Smooth muscle cell (in vitro differentiated cells): Measurements from ENCODE around the gene CEP70. TPM values are rescaled to one million over a fixed set of nuclear protein-coding genes. Genes with fewer than 3 reads are reported as not detected.
"Not testable (repeated sequence)": the region's sequence is repeated elsewhere in the genome, so short reads cannot be mapped to it uniquely, and the experiment has no call there.

Experiments
- DNase-seq: peaks from one replicate; lab custom pipeline; 2025; ENCODE audit not compliant: unreplicated experiment; lab: John Stamatoyannopoulos, UW
- H2AFZ ChIP-seq: fragments of 200-600 bp; sonication (generic); 2 replicates; pipeline ENCODE4 v1.6.0; 2016; ENCODE audit warnings: antibody characterized with exemption, low read depth, mild to moderate bottlenecking
- H3F3A ChIP-seq: fragments of 200-600 bp; sonication (generic); 2 replicates; pipeline ENCODE4 v1.6.0; 2017; ENCODE audit warnings: antibody characterized with exemption, low read depth
- H3K27ac ChIP-seq: fragments of 200-600 bp; sonication (generic); 2 replicates; pipeline ENCODE4 v1.5.1; 2016; ENCODE audit warnings: low read depth, mild to moderate bottlenecking
- H3K27me3 ChIP-seq: fragments of 200-600 bp; sonication (generic); 2 replicates; pipeline ENCODE4 v1.6.1; 2016; ENCODE audit warnings: low read depth, mild to moderate bottlenecking
- H3K36me3 ChIP-seq: fragments of 200-600 bp; sonication (generic); 2 replicates; pipeline ENCODE4 v1.5.1; 2016; ENCODE audit warnings: low read depth
- H3K4me1 ChIP-seq: fragments of 200-600 bp; sonication (generic); 2 replicates; pipeline ENCODE4 v1.5.1; 2016; ENCODE audit warnings: low read depth
- H3K4me2 ChIP-seq: fragments of 200-600 bp; sonication (generic); 2 replicates; pipeline ENCODE4 v1.6.0; 2016; ENCODE audit warnings: mild to moderate bottlenecking
- H3K4me3 ChIP-seq: fragments of 200-600 bp; sonication (generic); 2 replicates; pipeline ENCODE4 v1.5.1; 2016; ENCODE audit warnings: mild to moderate bottlenecking
- H3K79me2 ChIP-seq: fragments of 200-600 bp; sonication (generic); 2 replicates; pipeline ENCODE4 v1.6.0; 2016; ENCODE audit warnings: low read depth, mild to moderate bottlenecking
- H3K9ac ChIP-seq: fragments of 200-600 bp; sonication (generic); 2 replicates; pipeline ENCODE4 v1.6.0; 2016; ENCODE audit warnings: low read depth
- H3K9me3 ChIP-seq: fragments of 200-600 bp; sonication (generic); replicated peaks from 2 replicates; pipeline ENCODE4 v1.5.1; 2016; ENCODE audit warnings: low read depth
- H4K20me1 ChIP-seq: fragments of 200-600 bp; sonication (generic); 2 replicates; pipeline ENCODE4 v1.6.0; 2016; ENCODE audit warnings: low read depth
- WGBS: methylation state at CpG from one replicate; pipeline ENCODE4 v1.1.7; 2016; ENCODE audit warnings: low lambda C conversion rate; 5-methylcytosine and 5-hydroxymethylcytosine counted together
- polyA plus RNA-seq: library from polyadenylated mRNA; unstranded; fragments of >200 nt; fragmentation: Nextera tagmentation; extraction: Ambion mirVana; gene quantifications from 2 replicates; pipeline ENCODE4 v1.2.1, GENCODE V29; 2016
- total RNA-seq: library from RNA; depleted of rRNA; stranded (reverse); fragments of >200 nt; gene quantifications from 2 replicates; pipeline ENCODE4 v1.2.3, GENCODE V29; 2014
- TF ChIP-seq, protein P1 (sequence below): fragments of 200-600 bp; sonication (generic); IDR thresholded peaks from 2 replicates; pipeline ENCODE4 v1.5.1; 2017; ENCODE audit warnings: borderline replicate concordance, mild to moderate bottlenecking, antibody characterized with exemption; ENCODE audit not compliant: insufficient read depth, poor library complexity, severe bottlenecking

The CEP70 gene
- total and polyA plus RNA-seq, 2 experiments from 2014 or later: 6.3 to 17.1 TPM

DNA sequence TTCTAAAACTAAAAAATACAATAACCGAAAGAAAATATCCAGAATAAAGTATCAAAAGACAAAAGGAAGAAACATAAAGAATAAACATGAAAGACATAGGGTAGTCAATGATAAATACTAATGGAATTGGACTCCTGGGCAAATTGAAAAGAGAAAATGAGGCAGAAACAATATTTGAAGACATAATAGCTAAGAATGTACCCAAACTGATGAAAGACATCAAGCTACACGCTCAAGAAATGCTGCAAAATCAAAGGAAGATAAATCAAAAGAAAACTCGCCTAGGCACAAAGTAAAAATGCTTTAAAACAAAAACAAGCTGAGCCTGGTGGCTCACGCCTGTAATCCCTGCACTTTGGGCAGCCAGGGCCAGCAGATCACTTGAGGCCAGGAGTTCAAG is 34.9 kb downstream of the CEP70 start:
- 90% methylated on average over 4 of the region's 4 CpGs for WGBS
- no peaks in the 10 kb centered on the region for H4K20me1 ChIP-seq
- TF ChIP-seq, protein P1, sequence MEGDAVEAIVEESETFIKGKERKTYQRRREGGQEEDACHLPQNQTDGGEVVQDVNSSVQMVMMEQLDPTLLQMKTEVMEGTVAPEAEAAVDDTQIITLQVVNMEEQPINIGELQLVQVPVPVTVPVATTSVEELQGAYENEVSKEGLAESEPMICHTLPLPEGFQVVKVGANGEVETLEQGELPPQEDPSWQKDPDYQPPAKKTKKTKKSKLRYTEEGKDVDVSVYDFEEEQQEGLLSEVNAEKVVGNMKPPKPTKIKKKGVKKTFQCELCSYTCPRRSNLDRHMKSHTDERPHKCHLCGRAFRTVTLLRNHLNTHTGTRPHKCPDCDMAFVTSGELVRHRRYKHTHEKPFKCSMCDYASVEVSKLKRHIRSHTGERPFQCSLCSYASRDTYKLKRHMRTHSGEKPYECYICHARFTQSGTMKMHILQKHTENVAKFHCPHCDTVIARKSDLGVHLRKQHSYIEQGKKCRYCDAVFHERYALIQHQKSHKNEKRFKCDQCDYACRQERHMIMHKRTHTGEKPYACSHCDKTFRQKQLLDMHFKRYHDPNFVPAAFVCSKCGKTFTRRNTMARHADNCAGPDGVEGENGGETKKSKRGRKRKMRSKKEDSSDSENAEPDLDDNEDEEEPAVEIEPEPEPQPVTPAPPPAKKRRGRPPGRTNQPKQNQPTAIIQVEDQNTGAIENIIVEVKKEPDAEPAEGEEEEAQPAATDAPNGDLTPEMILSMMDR: no peak
- H2AFZ ChIP-seq: no peak overlapping the region
- H3K4me1 ChIP-seq: no peaks in the 10 kb centered on the region
- H3K27ac ChIP-seq: no peak overlapping the region
- H3K4me2 ChIP-seq: no peak overlapping the region
- H3K27me3 ChIP-seq: no peaks in the 10 kb centered on the region
- no peak overlapping the region for H3K4me3 ChIP-seq
- no peaks in the 10 kb centered on the region for H3K9me3 ChIP-seq
- H3F3A ChIP-seq: no peaks in the 10 kb centered on the region
- H3K79me2 ChIP-seq: no peaks in the 10 kb centered on the region
- no peaks in the 10 kb centered on the region for H3K36me3 ChIP-seq
- no peak for DNase-seq
- H3K9ac ChIP-seq: no peak overlapping the region

DNA sequence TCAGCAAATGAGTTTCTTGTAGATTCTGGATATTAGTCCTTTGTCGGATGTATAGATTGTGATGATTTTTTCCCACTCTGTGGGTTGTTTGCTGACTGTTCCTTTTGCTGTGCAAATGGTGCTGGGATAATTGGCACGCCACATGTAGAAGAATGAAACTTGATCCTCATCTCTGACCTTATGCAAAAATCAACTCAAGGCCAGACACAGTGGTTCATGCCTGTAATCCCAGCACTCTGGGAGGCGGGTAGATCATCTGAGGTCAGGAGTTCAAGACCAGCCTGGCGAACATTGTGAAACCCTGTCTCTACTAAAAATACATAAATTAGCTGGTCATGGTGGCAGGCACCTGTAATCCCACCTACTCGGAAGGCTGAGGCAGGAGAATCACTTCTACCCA is 39.3 kb downstream of the CEP70 start:
- not testable (repeated sequence) for DNase-seq, H3K36me3 ChIP-seq, H4K20me1 ChIP-seq, H3F3A ChIP-seq, H3K4me2 ChIP-seq, H3K27me3 ChIP-seq, H3K27ac ChIP-seq, H3K9me3 ChIP-seq, H3K9ac ChIP-seq, H3K4me1 ChIP-seq, H2AFZ ChIP-seq, H3K79me2 ChIP-seq, H3K4me3 ChIP-seq
- WGBS: 98% methylated on average over 5 of the region's 5 CpGs

DNA sequence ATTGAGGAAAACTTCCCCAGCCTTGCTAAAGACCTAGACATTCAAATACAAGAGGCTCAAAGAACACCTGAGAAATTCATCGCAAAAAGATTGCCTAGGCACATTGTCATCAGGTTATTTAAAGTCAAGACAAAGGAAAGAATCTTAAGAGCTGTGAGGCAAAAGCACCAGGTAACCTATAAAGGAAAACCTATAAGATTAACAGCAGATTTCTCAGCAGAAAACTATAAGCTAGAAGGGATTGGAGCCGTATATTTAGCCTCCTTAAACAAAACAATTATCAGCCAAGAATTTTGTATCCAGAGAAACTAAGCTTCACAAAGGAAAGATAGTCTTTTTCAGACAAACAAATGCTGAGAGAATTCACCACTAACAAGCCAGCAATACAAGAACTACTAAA is 43.1 kb downstream of the CEP70 start:
- H3K79me2 ChIP-seq, H3K4me1 ChIP-seq, H3K27ac ChIP-seq, H4K20me1 ChIP-seq, H3K4me3 ChIP-seq, H3K36me3 ChIP-seq, DNase-seq, H3K9ac ChIP-seq, H3K27me3 ChIP-seq, H2AFZ ChIP-seq, H3K4me2 ChIP-seq, H3F3A ChIP-seq: not testable (repeated sequence)
- H3K9me3 ChIP-seq: peaks cover 11% of the 10 kb centered on the region
- 94% methylated on average over 2 of the region's 2 CpGs for WGBS

DNA sequence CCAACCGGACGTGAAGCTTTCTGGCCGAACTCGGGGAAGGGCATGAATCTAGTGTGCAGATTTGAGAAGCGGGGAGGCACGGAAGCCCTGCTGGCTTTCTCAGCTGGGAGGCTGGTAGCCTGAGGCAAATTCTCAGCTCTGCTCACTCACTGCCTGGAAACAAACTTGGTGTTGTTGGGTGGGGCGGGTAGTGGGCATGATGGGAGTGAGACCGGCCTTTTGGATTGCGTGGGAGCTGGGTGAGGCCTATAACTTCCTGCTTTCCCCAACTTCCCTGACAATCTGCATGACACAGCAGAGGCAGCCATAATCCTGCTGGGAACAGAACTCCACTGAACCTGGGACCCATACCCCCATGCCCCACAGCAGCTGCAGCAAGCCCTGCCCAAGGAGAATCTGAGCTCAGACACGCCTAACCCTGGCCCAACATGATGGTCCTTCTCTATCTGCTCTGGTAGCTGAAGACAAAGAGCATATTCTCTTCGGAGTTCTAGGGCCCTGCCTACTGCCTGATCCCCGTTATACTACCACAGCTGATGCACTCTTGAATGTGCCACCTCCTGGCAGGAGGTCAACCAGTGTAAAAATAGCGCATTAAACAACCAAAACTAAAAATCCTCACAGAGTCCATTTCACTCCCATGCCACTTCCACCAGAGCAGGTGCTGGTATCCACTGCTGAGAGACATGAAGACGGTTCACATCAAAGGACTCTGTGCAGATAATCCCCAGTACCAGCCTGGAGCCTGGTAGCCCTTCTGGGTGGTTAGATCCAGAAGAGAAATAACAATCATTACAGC is 44.7 kb downstream of the CEP70 start:
- H2AFZ ChIP-seq: no peak overlapping the region
- no peaks in the 10 kb centered on the region for H3K4me1 ChIP-seq
- no peak for DNase-seq
- no peak overlapping the region for H3K27ac ChIP-seq
- no peaks in the 10 kb centered on the region for H3K27me3 ChIP-seq
- H4K20me1 ChIP-seq: no peaks in the 10 kb centered on the region
- no peaks in the 10 kb centered on the region for H3F3A ChIP-seq
- no peak overlapping the region for H3K4me3 ChIP-seq
- H3K9ac ChIP-seq: no peak overlapping the region
- peaks cover 10% of the 10 kb centered on the region for H3K36me3 ChIP-seq
- TF ChIP-seq, protein P1: no peak
- H3K9me3 ChIP-seq: peaks cover 17% of the 10 kb centered on the region
- no peak overlapping the region for H3K4me2 ChIP-seq
- no peaks in the 10 kb centered on the region for H3K79me2 ChIP-seq
- 97% methylated on average over 13 of the region's 14 CpGs for WGBS
